ENCODE data around the gene PCDHA12. TPM values are rescaled to one million over a fixed set of nuclear protein-coding genes. Genes with fewer than 3 reads are reported as not detected.
A peak's percentile ranks its signal among the peaks of the same experiment; 100 is the strongest.

Gene PCDHA12
- total and polyA plus RNA-seq, 4 donors, result 0.01 to 0.08 TPM; not detected in 2

DNA sequence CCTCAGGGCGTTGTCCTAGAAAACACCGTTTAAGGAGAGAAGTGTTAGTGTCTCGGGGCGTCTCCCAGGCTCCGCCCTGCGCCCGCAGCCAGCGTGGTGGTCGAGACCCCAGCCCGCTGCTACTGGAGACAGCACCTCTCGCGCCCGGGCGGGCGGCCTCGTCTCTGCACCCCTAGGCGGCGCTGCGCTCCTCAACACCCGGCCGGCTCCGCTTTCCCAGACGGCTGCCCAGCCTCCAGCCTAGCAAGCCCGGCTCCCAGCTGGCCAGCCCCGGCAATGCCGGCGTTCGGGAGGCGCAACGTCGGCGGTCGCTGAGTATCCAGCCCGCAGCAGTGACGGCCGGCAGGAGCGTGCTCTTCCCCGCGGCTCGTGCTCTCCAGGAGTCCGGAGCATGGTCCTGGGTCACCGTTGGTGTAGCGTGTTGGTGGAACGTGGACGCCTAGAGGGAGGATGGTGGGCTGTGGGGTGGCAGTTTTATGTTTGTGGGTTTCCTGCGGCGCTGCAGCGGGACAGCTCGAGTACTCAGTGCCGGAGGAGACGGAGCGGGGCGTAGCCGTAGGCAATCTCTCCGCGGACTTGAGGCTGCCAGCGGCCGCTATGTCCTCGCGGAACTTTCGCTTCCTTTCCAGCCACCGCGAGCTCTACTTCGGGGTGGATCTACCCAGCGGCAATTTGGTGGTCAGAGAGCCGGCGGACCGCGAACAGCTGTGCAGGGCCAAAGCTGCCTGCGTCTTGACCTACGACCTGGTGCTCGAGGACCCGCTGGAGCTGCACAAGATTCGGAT, 51.5 kb downstream of the PCDHA12 start:
- TF ChIP-seq JUND (IDR thresholded peaks at IDR 0.05), result no peak
- no peak for TF ChIP-seq TAF1 (conservative IDR thresholded peaks at IDR 0.05)
- peak; percentile 53 to 74 for TF ChIP-seq RAD21 (IDR thresholded peaks at IDR 0.05)
- TF ChIP-seq CTCF (IDR thresholded peaks at IDR 0.05; ENCODE audit: low read depth, low read length, missing input control), result peak; percentile 47
- no peak for TF ChIP-seq REST (IDR thresholded peaks at IDR 0.05)
- no peak for TF ChIP-seq HNF4G (IDR thresholded peaks at IDR 0.05)
- no peak for TF ChIP-seq GABPA (IDR thresholded peaks at IDR 0.05 in 1 of 2, conservative IDR thresholded peaks at IDR 0.05 in 1 of 2)
- TF ChIP-seq, protein P1, sequence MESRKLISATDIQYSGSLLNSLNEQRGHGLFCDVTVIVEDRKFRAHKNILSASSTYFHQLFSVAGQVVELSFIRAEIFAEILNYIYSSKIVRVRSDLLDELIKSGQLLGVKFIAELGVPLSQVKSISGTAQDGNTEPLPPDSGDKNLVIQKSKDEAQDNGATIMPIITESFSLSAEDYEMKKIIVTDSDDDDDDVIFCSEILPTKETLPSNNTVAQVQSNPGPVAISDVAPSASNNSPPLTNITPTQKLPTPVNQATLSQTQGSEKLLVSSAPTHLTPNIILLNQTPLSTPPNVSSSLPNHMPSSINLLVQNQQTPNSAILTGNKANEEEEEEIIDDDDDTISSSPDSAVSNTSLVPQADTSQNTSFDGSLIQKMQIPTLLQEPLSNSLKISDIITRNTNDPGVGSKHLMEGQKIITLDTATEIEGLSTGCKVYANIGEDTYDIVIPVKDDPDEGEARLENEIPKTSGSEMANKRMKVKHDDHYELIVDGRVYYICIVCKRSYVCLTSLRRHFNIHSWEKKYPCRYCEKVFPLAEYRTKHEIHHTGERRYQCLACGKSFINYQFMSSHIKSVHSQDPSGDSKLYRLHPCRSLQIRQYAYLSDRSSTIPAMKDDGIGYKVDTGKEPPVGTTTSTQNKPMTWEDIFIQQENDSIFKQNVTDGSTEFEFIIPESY (IDR thresholded peaks at IDR 0.05), result no peak
- no peak for TF ChIP-seq HNF4A (conservative IDR thresholded peaks at IDR 0.05)
- TF ChIP-seq EGR1 (IDR thresholded peaks at IDR 0.05; ENCODE audit: low read depth in 2 of 2), result no peak
- 8% methylated on average over 74 of the region's 74 CpGs for WGBS
- Histone ChIP-seq H3K4me1 (ENCODE audit: control insufficient read depth in 4 of 4, insufficient read depth in 4 of 4, low read length in 3 of 4) (peaks cover 0 to 18% (median 9%) of the 10 kb centered on the region in 4 donors), H3K4me3 (ENCODE audit: low read depth in 1 of 3, low read length in 3 of 3) (peak overlapping the region; percentile 42 to 66 (median 53)), H3K9me3 (ENCODE audit: control insufficient read depth in 4 of 4, low read length in 3 of 4) (peaks cover 0 to 6% (median 2%) of the 10 kb centered on the region in 4 donors), H3K27me3 (ENCODE audit: control insufficient read depth in 4 of 4, insufficient read depth in 4 of 4, low read length in 3 of 4) (peaks cover 0 to 6% (median under 1%) of the 10 kb centered on the region in 4 donors), H3K27ac (ENCODE audit: low read depth in 1 of 2, low read length in 2 of 2) (no peak overlapping the region), H3K9ac (ENCODE audit: low read depth in 1 of 2, low read length in 2 of 2) (no peak overlapping the region), H3K36me3 (ENCODE audit: control insufficient read depth in 4 of 4, insufficient read depth in 3 of 4, low read depth in 1 of 4, low read length in 3 of 4) (no peaks in the 10 kb centered on the region)
- peak; percentile 44 for DNase-seq (ENCODE audit: low spot score)

DNA sequence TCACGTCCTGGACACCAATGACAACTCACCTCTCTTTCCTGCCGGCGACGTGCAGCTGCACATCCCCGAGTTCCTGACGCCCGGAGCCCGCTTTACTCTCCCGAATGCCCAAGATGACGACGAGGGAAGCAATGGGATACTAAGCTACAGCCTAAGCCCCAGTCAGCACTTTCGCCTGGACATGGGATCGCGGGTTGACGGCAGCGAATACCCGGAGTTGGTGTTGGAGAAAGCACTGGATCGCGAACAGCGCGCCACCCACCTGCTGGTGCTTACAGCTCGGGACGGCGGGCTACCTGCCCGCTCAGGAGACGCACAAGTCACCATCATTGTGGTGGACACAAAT, 52.1 kb downstream of the PCDHA12 start:
- H3K27me3 ChIP-seq (ENCODE audit: control insufficient read depth in 4 of 4, insufficient read depth in 4 of 4, low read length in 3 of 4), result peaks cover 0 to 6% (median under 1%) of the 10 kb centered on the region in 4 donors
- DNase-seq (ENCODE audit: low spot score), result no peak
- peak overlapping the region; percentile 42 to 66 (median 53) for H3K4me3 ChIP-seq (ENCODE audit: low read depth in 1 of 3, low read length in 3 of 3)
- H3K36me3 ChIP-seq (ENCODE audit: control insufficient read depth in 4 of 4, insufficient read depth in 3 of 4, low read depth in 1 of 4, low read length in 3 of 4), result no peaks in the 10 kb centered on the region
- peaks cover 0 to 18% (median 9%) of the 10 kb centered on the region in 4 donors for H3K4me1 ChIP-seq (ENCODE audit: control insufficient read depth in 4 of 4, insufficient read depth in 4 of 4, low read length in 3 of 4)
- peaks cover 0 to 6% (median 2%) of the 10 kb centered on the region in 4 donors for H3K9me3 ChIP-seq (ENCODE audit: control insufficient read depth in 4 of 4, low read length in 3 of 4)
- WGBS, result 13% methylated on average over 26 of the region's 26 CpGs
- H3K27ac ChIP-seq (ENCODE audit: low read depth in 1 of 2, low read length in 2 of 2), result no peak overlapping the region
- no peak overlapping the region for H3K9ac ChIP-seq (ENCODE audit: low read depth in 1 of 2, low read length in 2 of 2)
- TF ChIP-seq FOXA2 (IDR thresholded peaks at IDR 0.05), result no peak
- no peak for TF ChIP-seq RAD21 (IDR thresholded peaks at IDR 0.05)
- TF ChIP-seq, protein P2, sequence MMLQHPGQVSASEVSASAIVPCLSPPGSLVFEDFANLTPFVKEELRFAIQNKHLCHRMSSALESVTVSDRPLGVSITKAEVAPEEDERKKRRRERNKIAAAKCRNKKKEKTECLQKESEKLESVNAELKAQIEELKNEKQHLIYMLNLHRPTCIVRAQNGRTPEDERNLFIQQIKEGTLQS (IDR thresholded peaks at IDR 0.05), result no peak
- no peak for TF ChIP-seq CTCF (IDR thresholded peaks at IDR 0.05; ENCODE audit: low read depth, low read length, missing input control)
- TF ChIP-seq, protein P3, sequence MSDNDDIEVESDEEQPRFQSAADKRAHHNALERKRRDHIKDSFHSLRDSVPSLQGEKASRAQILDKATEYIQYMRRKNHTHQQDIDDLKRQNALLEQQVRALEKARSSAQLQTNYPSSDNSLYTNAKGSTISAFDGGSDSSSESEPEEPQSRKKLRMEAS (IDR thresholded peaks at IDR 0.05), result no peak
- no peak for TF ChIP-seq JUND (IDR thresholded peaks at IDR 0.05)
- TF ChIP-seq SP1 (IDR thresholded peaks at IDR 0.05), result no peak
- TF ChIP-seq REST (IDR thresholded peaks at IDR 0.05), result no peak
- no peak for TF ChIP-seq GABPA (IDR thresholded peaks at IDR 0.05 in 1 of 2, conservative IDR thresholded peaks at IDR 0.05 in 1 of 2)
- TF ChIP-seq YY1 (IDR thresholded peaks at IDR 0.05), result no peak

Measured in liver (tissue), 9 donors.